ENCODE measurements around the gene SIX5. TPM values are rescaled to one million over a fixed set of nuclear protein-coding genes. Genes with fewer than 3 reads are reported as not detected.

SIX5 gene
- total RNA-seq, 1 experiment from 2014 or later = 23.6 TPM

DNA sequence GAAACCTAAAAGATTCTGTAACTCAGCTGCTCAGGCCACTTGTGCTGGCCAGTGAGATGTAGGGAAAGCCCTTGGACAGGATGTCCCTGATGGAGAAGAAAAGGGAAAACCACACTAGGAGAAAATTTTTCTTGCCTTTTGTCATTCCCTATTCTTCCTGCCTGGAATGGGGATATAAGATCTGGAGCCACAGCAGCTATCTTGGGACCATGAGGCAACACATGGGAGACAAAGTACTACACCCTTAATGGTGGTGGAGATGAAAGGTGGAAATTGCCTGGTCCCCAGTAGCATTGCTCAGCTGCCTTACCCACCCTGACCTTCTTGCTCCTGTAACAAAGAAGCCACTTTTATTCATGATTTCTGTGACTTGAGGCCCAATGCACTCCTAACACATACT, 36.7 kb upstream of the SIX5 start:
- Histone ChIP-seq H3K27ac (ENCODE audit: low read depth, low read length, poor library complexity, severe bottlenecking) (no peak overlapping the region), H3K4me1 (ENCODE audit: insufficient read depth, low read length, poor library complexity, severe bottlenecking) (peaks cover 9% of the 10 kb centered on the region), H3K4me3 (ENCODE audit: low read depth, low read length, poor library complexity, severe bottlenecking) (no peak overlapping the region), H3K9me3 (ENCODE audit: low read depth, low read length, poor library complexity, severe bottlenecking) (no peaks in the 10 kb centered on the region), H3K27me3 (replicated peaks; ENCODE audit: insufficient read depth, low read depth, low read length, poor library complexity) (no peaks in the 10 kb centered on the region), H3K36me3 (ENCODE audit: insufficient read depth, low read length, poor library complexity, severe bottlenecking) (no peaks in the 10 kb centered on the region)
- CTCF ChIA-PET = no interaction called here
- POLR2A ChIA-PET (ENCODE audit: low non-redundant PET) = no interaction called here
- intact Hi-C loops (cut with micrococcal nuclease; ENCODE audit: unreplicated experiment) = no loop called here
- DNase-seq (ENCODE audit: low spot score) = no peak
- TF ChIP-seq EZH2 (IDR thresholded peaks at IDR 0.05; ENCODE audit: borderline replicate concordance, low read depth, low read length, poor library complexity, severe bottlenecking) = no peak
- TF ChIP-seq, protein P1, sequence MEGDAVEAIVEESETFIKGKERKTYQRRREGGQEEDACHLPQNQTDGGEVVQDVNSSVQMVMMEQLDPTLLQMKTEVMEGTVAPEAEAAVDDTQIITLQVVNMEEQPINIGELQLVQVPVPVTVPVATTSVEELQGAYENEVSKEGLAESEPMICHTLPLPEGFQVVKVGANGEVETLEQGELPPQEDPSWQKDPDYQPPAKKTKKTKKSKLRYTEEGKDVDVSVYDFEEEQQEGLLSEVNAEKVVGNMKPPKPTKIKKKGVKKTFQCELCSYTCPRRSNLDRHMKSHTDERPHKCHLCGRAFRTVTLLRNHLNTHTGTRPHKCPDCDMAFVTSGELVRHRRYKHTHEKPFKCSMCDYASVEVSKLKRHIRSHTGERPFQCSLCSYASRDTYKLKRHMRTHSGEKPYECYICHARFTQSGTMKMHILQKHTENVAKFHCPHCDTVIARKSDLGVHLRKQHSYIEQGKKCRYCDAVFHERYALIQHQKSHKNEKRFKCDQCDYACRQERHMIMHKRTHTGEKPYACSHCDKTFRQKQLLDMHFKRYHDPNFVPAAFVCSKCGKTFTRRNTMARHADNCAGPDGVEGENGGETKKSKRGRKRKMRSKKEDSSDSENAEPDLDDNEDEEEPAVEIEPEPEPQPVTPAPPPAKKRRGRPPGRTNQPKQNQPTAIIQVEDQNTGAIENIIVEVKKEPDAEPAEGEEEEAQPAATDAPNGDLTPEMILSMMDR (conservative IDR thresholded peaks at IDR 0.05; ENCODE audit: low read depth, low read length) = no peak
- BruUV-seq (replicated peaks) = no TSS peak

DNA sequence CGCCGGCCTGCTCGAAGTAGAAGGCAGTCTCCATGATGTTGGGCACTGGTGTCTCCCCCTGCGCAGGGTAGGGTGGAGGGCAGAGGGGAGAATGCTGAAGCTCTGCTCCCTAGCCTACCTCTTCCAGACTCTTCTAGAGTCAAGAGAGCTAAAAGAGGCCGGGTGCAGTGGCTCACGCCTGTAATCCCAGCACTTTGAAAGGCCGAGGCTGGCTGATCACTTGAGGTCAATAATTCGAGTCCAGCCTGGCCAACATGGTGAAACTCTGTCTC, 35.8 kb upstream of the SIX5 start:
- ChIA-PET POLR2A (ENCODE audit: low non-redundant PET) (interaction anchor here (0.7 kb wide), 1 partner anchor 17 kb away, joined by 3 read pairs; no protein-coding TSS in a partner anchor), CTCF (interaction anchor here (1.5 kb wide), 1 partner anchor 12 kb away, joined by 8 read pairs; no protein-coding TSS in a partner anchor)
- no TSS peak for BruUV-seq (replicated peaks)
- TF ChIP-seq, protein P1 (conservative IDR thresholded peaks at IDR 0.05; ENCODE audit: low read depth, low read length) = no peak
- no peak for TF ChIP-seq EZH2 (IDR thresholded peaks at IDR 0.05; ENCODE audit: borderline replicate concordance, low read depth, low read length, poor library complexity, severe bottlenecking)
- no peaks in the 10 kb centered on the region for H3K27me3 ChIP-seq (replicated peaks; ENCODE audit: insufficient read depth, low read depth, low read length, poor library complexity)
- H3K4me1 ChIP-seq (ENCODE audit: insufficient read depth, low read length, poor library complexity, severe bottlenecking) = peaks cover 9% of the 10 kb centered on the region
- no peak overlapping the region for H3K4me3 ChIP-seq (ENCODE audit: low read depth, low read length, poor library complexity, severe bottlenecking)
- no peak overlapping the region for H3K27ac ChIP-seq (ENCODE audit: low read depth, low read length, poor library complexity, severe bottlenecking)
- no peaks in the 10 kb centered on the region for H3K9me3 ChIP-seq (ENCODE audit: low read depth, low read length, poor library complexity, severe bottlenecking)
- DNase-seq (ENCODE audit: low spot score) = no peak
- intact Hi-C loops (cut with micrococcal nuclease; ENCODE audit: unreplicated experiment) = no loop called here
- H3K36me3 ChIP-seq (ENCODE audit: insufficient read depth, low read length, poor library complexity, severe bottlenecking) = no peaks in the 10 kb centered on the region

DNA sequence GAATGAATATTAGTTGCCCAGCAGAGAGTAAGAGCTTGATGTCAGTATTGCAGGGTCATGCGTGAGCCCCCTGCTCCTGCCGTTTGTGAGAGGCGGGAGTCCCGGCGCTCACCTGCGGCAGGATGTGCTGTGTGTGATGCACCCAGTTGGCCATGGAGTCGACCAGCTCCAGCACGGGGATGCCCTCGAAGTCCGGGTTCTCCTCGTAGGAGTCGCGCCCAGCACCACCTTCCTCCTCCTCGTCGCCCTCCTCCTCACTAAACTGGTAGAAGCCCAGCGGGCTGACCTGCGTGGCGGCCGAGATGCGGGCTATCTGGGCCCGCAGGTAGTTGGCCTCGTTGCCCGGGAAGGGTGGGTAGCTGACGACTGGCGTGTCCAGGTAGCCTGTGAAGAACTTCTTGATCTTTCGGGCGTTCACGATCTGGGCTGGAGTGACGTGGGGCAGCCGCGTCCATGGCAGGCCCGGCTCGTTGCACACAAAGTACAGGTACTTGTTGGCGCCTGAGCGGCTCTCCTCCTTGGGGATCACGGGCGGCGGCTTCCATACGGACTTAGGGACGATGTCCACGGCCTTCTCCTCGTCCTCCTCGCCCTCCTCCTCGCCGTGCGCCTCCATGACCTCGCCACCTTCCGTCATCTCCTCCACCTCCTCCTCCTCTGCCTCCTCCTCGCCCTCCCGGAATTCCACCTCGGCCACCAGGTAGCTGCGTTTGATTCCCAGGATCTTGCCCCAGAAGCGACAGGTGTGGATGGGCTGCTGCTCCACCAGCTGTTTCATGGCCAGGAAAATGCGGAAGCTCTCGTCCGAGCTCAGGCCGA, 35.3 kb upstream of the SIX5 start:
- BruUV-seq (replicated peaks) = no TSS peak
- Histone ChIP-seq H3K9me3 (ENCODE audit: low read depth, low read length, poor library complexity, severe bottlenecking) (no peaks in the 10 kb centered on the region), H3K27ac (ENCODE audit: low read depth, low read length, poor library complexity, severe bottlenecking) (no peak overlapping the region), H3K4me1 (ENCODE audit: insufficient read depth, low read length, poor library complexity, severe bottlenecking) (peaks cover 4% of the 10 kb centered on the region), H3K36me3 (ENCODE audit: insufficient read depth, low read length, poor library complexity, severe bottlenecking) (no peaks in the 10 kb centered on the region), H3K27me3 (replicated peaks; ENCODE audit: insufficient read depth, low read depth, low read length, poor library complexity) (no peaks in the 10 kb centered on the region), H3K4me3 (ENCODE audit: low read depth, low read length, poor library complexity, severe bottlenecking) (no peak overlapping the region)
- intact Hi-C loops (cut with micrococcal nuclease; ENCODE audit: unreplicated experiment) = no loop called here
- DNase-seq (ENCODE audit: low spot score) = no peak
- TF ChIP-seq EZH2 (IDR thresholded peaks at IDR 0.05; ENCODE audit: borderline replicate concordance, low read depth, low read length, poor library complexity, severe bottlenecking) = no peak
- TF ChIP-seq, protein P1 (conservative IDR thresholded peaks at IDR 0.05; ENCODE audit: low read depth, low read length) = no peak
- ChIA-PET POLR2A (ENCODE audit: low non-redundant PET) (interaction anchor here (0.7 kb wide), 1 partner anchor 17 kb away, joined by 3 read pairs; no protein-coding TSS in a partner anchor), CTCF (interaction anchor here (1.5 kb wide), 1 partner anchor 12 kb away, joined by 8 read pairs; no protein-coding TSS in a partner anchor)

All from A673 (cell line).